Measurements from ENCODE around the gene ANO3. TPM values are rescaled to one million over a fixed set of nuclear protein-coding genes. Genes with fewer than 3 reads are reported as not detected.

The ANO3 gene
- total and polyA plus RNA-seq, 2 donors (not counting 1 experiment from before 2014, with no cell fraction given), result not detected

DNA sequence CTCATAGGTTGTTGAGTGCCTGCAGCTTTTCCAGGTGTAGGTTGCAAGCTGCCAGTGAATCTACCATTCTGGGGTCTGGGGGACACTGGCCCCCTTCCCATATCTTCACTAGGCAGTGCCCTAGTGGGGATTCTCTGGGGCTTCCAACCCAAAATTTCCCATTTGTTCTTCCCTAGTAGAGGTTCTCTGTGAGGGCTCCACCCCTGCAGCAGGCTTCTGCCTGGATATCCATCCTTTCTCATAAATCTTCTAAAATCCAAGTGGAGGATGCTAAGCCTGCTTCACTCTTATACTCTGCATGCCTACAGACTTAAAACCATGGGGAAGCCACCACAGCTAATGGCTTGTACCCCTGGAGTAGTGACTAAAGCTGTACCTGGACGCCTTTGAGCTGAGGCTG, 33.4 kb downstream of the ANO3 start:
- intact Hi-C loops (cut with micrococcal nuclease), result no loop called here
- H3K36me3 ChIP-seq (replicated peaks in 1 of 2; ENCODE audit: control extremely low read depth in 1 of 2, control insufficient read depth in 1 of 2, extremely low read depth in 1 of 2, insufficient read depth in 2 of 2, low read length in 1 of 2), result no peaks in the 10 kb centered on the region
- no peak overlapping the region for H3K9ac ChIP-seq (ENCODE audit: low read length)
- no peak overlapping the region for H3K4me2 ChIP-seq (replicated peaks; ENCODE audit: low read depth, low read length, poor library complexity, severe bottlenecking)
- Mint-ChIP-seq H3K9me3 (ENCODE audit: insufficient read depth) (peaks cover 2% of the 10 kb centered on the region), H3K27me3 (no peaks in the 10 kb centered on the region), H3K27ac (no peak overlapping the region), H3K4me1 (no peaks in the 10 kb centered on the region), H3K4me3 (no peak overlapping the region)
- no peak overlapping the region for H2AFZ ChIP-seq (ENCODE audit: insufficient read depth, low read depth, low read length, poor library complexity, severe bottlenecking)
- no peak overlapping the region for H3K4me3 ChIP-seq (ENCODE audit: control extremely low read depth in 1 of 5, extremely low read depth in 1 of 5, insufficient read depth in 1 of 5, low read depth in 2 of 5, low read length in 4 of 5)
- DNase-seq, result no peak
- CTCF ChIA-PET, result no interaction called here
- peaks cover 1 to 11% (median 8%) of the 10 kb centered on the region in 3 donors for H3K9me3 ChIP-seq (ENCODE audit: control extremely low read depth in 1 of 3, control insufficient read depth in 2 of 3, insufficient read depth in 1 of 3, low read length in 2 of 3)
- no peak overlapping the region for H3K27ac ChIP-seq (ENCODE audit: low read length in 2 of 2)
- 80% methylated on average over 1 of the region's 1 CpG for WGBS (ENCODE audit: insufficient coverage)
- H3K79me2 ChIP-seq (ENCODE audit: control insufficient read depth, insufficient read depth, low read length), result no peaks in the 10 kb centered on the region
- H3K4me1 ChIP-seq (ENCODE audit: control insufficient read depth in 2 of 2, insufficient read depth in 2 of 2, low read length in 2 of 2), result no peaks in the 10 kb centered on the region
- H4K20me1 ChIP-seq (ENCODE audit: control insufficient read depth, insufficient read depth, low read length, poor library complexity, severe bottlenecking), result no peaks in the 10 kb centered on the region
- POLR2A ChIA-PET, result no interaction called here
- ATAC-seq (ENCODE audit: low read depth), result no peak
- TF ChIP-seq EZH2 (IDR thresholded peaks at IDR 0.05; ENCODE audit: borderline replicate concordance, insufficient read depth, low read depth, low read length, poor library complexity, severe bottlenecking), result no peak
- no peaks in the 10 kb centered on the region for H3K27me3 ChIP-seq (replicated peaks in 1 of 4; ENCODE audit: control extremely low read depth in 1 of 4, control insufficient read depth in 3 of 4, insufficient read depth in 4 of 4, low read length in 3 of 4)

DNA sequence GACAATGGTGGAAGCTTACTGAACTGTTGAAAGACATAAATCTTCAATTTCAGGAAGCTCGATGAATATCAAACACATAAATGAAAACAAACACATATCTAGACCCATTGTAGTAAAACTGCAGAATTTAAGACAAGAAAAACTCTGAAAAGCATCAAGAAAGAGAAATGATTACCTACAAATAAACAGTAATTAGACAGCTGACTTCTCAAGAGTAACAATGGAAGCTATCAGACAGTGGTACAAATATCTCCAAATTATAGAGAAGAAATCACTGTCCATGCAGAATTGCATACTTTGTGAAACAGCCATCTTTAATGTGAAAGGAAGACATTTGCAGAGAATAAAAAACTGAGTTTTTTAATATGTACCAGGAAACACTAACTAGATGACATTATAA, 45.7 kb downstream of the ANO3 start:
- Histone ChIP-seq H3K4me3 (ENCODE audit: control extremely low read depth in 1 of 5, extremely low read depth in 1 of 5, insufficient read depth in 1 of 5, low read depth in 2 of 5, low read length in 4 of 5) (no peak overlapping the region), H4K20me1 (ENCODE audit: control insufficient read depth, insufficient read depth, low read length, poor library complexity, severe bottlenecking) (no peaks in the 10 kb centered on the region), H3K9ac (ENCODE audit: low read length) (no peak overlapping the region), H3K4me1 (ENCODE audit: control insufficient read depth in 2 of 2, insufficient read depth in 2 of 2, low read length in 2 of 2) (no peaks in the 10 kb centered on the region), H2AFZ (ENCODE audit: insufficient read depth, low read depth, low read length, poor library complexity, severe bottlenecking) (no peak overlapping the region), H3K4me2 (replicated peaks; ENCODE audit: low read depth, low read length, poor library complexity, severe bottlenecking) (no peak overlapping the region), H3K79me2 (ENCODE audit: control insufficient read depth, insufficient read depth, low read length) (no peaks in the 10 kb centered on the region), H3K27me3 (replicated peaks in 1 of 4; ENCODE audit: control extremely low read depth in 1 of 4, control insufficient read depth in 3 of 4, insufficient read depth in 4 of 4, low read length in 3 of 4) (no peaks in the 10 kb centered on the region), H3K9me3 (ENCODE audit: control extremely low read depth in 1 of 3, control insufficient read depth in 2 of 3, insufficient read depth in 1 of 3, low read length in 2 of 3) (peaks cover 1 to 7% (median 6%) of the 10 kb centered on the region in 3 donors), H3K27ac (ENCODE audit: low read length in 2 of 2) (no peak overlapping the region), H3K36me3 (replicated peaks in 1 of 2; ENCODE audit: control extremely low read depth in 1 of 2, control insufficient read depth in 1 of 2, extremely low read depth in 1 of 2, insufficient read depth in 2 of 2, low read length in 1 of 2) (no peaks in the 10 kb centered on the region)
- DNase-seq (no peak), ATAC-seq (ENCODE audit: low read depth) (no peak)
- POLR2A ChIA-PET, result no interaction called here
- intact Hi-C loops (cut with micrococcal nuclease), result no loop called here
- Mint-ChIP-seq H3K27ac (no peak overlapping the region), H3K9me3 (ENCODE audit: insufficient read depth) (peaks cover 11% of the 10 kb centered on the region), H3K4me1 (no peaks in the 10 kb centered on the region), H3K4me3 (no peak overlapping the region), H3K27me3 (no peaks in the 10 kb centered on the region)
- no peak for TF ChIP-seq EZH2 (IDR thresholded peaks at IDR 0.05; ENCODE audit: borderline replicate concordance, insufficient read depth, low read depth, low read length, poor library complexity, severe bottlenecking)
- TF ChIP-seq, protein P1, sequence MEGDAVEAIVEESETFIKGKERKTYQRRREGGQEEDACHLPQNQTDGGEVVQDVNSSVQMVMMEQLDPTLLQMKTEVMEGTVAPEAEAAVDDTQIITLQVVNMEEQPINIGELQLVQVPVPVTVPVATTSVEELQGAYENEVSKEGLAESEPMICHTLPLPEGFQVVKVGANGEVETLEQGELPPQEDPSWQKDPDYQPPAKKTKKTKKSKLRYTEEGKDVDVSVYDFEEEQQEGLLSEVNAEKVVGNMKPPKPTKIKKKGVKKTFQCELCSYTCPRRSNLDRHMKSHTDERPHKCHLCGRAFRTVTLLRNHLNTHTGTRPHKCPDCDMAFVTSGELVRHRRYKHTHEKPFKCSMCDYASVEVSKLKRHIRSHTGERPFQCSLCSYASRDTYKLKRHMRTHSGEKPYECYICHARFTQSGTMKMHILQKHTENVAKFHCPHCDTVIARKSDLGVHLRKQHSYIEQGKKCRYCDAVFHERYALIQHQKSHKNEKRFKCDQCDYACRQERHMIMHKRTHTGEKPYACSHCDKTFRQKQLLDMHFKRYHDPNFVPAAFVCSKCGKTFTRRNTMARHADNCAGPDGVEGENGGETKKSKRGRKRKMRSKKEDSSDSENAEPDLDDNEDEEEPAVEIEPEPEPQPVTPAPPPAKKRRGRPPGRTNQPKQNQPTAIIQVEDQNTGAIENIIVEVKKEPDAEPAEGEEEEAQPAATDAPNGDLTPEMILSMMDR (IDR thresholded peaks at IDR 0.05), result no peak
- no CpG with 5 or more reads among the region's 1 CpG for WGBS (ENCODE audit: insufficient coverage)
- CTCF ChIA-PET, result no interaction called here
